ENCODE results near the gene C9orf85. TPM values are rescaled to one million over a fixed set of nuclear protein-coding genes. Genes with fewer than 3 reads are reported as not detected.
"Not testable (repeated sequence)": the region's sequence is repeated elsewhere in the genome, so short reads cannot be mapped to it uniquely, and the experiment has no call there.

C9orf85 gene
- total RNA-seq, 1 donor, result 16.4 TPM

DNA sequence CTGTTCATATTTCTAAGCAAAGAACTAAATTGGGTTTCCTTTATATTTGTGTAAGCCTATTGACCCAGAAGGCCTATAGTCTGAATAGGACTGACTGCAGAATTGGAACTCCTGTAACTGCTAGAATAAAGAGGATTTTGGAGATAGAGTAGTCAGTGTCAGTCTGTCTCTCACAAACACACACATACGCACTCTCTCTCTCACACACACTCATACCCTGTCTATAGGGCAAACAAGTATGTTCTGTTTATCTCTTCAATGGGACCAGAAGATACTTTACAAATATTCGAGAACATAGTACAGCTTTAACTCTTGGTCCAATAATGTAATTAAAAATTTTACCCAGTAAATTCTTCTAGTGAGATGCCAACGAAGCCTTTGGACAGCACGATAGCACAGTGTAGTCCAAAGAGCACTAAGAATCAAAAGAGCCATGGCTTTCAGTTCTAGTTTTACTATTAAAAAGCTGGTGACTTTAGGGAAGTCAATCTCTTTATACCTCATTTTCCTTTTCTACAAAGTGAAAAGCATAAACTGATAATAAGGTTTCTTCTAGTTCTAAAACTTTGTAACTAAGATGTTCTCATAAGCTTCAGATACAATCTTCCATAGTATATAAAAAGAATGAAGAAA is 19.8 kb upstream of the C9orf85 start:
- TF ChIP-seq, protein P1, sequence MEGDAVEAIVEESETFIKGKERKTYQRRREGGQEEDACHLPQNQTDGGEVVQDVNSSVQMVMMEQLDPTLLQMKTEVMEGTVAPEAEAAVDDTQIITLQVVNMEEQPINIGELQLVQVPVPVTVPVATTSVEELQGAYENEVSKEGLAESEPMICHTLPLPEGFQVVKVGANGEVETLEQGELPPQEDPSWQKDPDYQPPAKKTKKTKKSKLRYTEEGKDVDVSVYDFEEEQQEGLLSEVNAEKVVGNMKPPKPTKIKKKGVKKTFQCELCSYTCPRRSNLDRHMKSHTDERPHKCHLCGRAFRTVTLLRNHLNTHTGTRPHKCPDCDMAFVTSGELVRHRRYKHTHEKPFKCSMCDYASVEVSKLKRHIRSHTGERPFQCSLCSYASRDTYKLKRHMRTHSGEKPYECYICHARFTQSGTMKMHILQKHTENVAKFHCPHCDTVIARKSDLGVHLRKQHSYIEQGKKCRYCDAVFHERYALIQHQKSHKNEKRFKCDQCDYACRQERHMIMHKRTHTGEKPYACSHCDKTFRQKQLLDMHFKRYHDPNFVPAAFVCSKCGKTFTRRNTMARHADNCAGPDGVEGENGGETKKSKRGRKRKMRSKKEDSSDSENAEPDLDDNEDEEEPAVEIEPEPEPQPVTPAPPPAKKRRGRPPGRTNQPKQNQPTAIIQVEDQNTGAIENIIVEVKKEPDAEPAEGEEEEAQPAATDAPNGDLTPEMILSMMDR (IDR thresholded peaks at IDR 0.05; ENCODE audit: insufficient read depth, low read depth, low read length), result no peak
- no peak overlapping the region for H3K4me3 ChIP-seq (ENCODE audit: low read depth, low read length)
- no peak for DNase-seq (ENCODE audit: low read depth)

DNA sequence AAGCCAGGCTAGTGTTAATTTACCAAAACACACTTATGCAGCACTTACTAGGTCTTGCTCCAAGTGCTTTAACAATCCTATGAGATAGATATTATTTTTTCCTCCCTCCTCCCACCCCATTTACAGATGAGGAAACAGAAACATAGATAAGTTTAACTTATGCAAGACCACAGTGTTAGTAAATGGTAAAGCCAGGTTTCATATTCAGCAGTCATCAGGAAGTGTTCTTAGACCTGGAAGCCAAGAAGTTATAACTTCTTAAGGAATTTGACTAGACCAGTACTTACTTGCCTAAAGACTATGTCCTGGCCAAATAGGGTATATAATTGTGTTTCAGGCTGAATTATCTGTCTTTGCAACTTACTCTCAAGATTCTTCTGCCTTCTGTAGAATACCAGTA is 16.3 kb upstream of the C9orf85 start:
- peak; percentile 40 for DNase-seq (ENCODE audit: low read depth)
- H3K4me3 ChIP-seq (ENCODE audit: low read depth, low read length), result no peak overlapping the region
- TF ChIP-seq, protein P1 (IDR thresholded peaks at IDR 0.05; ENCODE audit: insufficient read depth, low read depth, low read length), result no peak

DNA sequence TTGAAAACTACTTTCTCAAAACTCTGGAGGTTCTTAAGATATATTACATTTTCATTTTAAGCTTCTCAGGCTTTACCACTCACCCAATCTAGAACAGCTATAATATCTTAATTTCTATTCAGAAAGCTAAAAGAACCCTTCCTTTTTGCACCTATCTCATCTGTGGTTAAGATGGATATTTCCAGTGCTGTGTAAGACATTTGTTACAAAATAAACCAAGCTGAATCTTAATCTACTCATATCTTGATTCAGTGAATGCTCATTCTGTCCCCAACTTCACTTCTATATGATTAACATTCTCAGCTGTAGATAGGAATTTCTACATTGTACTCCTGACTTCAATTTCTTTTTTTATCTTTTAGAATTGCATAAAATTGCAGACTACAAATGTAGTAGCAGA is 15.5 kb upstream of the C9orf85 start:
- no peak overlapping the region for H3K4me3 ChIP-seq (ENCODE audit: low read depth, low read length)
- TF ChIP-seq, protein P1 (IDR thresholded peaks at IDR 0.05; ENCODE audit: insufficient read depth, low read depth, low read length), result no peak
- no peak for DNase-seq (ENCODE audit: low read depth)

DNA sequence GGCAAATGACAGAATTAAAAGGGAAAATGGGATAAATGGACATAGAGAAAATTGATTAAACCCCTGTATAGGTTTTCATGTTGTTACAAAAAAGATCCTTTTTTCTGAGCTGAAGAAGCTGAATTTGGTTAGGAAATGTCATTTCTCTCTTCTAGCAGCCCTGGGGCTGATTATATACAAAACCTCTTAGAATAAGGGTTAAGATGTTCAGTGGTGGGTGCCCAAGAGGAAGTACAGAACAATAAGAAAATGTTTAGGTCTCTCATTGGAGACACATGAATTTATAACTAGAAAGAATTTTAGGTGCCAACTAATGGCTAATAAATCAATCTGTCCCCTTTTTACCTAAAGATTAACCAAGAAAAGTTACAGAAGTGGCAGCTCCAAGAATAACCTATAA is 14.7 kb upstream of the C9orf85 start:
- no peak overlapping the region for H3K4me3 ChIP-seq (ENCODE audit: low read depth, low read length)
- no peak for DNase-seq (ENCODE audit: low read depth)
- TF ChIP-seq, protein P1 (IDR thresholded peaks at IDR 0.05; ENCODE audit: insufficient read depth, low read depth, low read length), result no peak

GRCh38 chr9:71897577-71897976 is 13.9 kb upstream of the C9orf85 start:
- H3K4me3 ChIP-seq (ENCODE audit: low read depth, low read length), result no peak overlapping the region
- DNase-seq (ENCODE audit: low read depth), result no peak
- TF ChIP-seq, protein P1 (IDR thresholded peaks at IDR 0.05; ENCODE audit: insufficient read depth, low read depth, low read length), result no peak

DNA sequence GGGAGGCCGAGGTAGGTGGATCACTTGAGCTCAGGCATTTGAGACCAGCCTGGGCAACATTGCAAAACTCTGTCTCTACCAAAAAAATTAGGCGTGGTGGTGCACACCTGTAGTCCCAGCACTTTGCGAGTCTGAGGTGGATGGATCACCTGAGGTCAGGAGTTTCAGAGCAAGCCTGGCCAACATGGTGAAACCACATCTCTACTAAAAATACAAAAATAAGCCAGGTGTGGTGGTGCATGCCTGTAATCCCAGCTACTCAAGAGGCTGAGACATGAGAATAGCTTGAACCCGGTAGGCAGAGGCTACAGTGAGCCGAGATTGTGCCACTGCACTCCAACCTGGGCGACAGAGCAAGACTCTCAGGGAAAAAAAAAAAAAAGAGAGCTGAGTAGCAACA is 12.7 kb upstream of the C9orf85 start:
- H3K4me3 ChIP-seq (ENCODE audit: low read depth, low read length); DNase-seq (ENCODE audit: low read depth): not testable (repeated sequence)

GRCh38 chr9:71901695-71902597 is 9.5 kb upstream of the C9orf85 start:
- TF ChIP-seq, protein P1 (IDR thresholded peaks at IDR 0.05; ENCODE audit: insufficient read depth, low read depth, low read length), result no peak
- H3K4me3 ChIP-seq (ENCODE audit: low read depth, low read length), result no peak overlapping the region
- DNase-seq (ENCODE audit: low read depth), result no peak

Measured in fibroblast of villous mesenchyme (primary cell).